HG02973 (cell line): Measurements from ENCODE around the gene DES.

Experiments used
- ATAC-seq: cut with Tn5 transposase; IDR thresholded peaks from one replicate; pipeline ENCODE4 v1.9.1; 2021; ENCODE audit warnings: moderate library complexity; ENCODE audit not compliant: unreplicated experiment

The DES gene

DNA sequence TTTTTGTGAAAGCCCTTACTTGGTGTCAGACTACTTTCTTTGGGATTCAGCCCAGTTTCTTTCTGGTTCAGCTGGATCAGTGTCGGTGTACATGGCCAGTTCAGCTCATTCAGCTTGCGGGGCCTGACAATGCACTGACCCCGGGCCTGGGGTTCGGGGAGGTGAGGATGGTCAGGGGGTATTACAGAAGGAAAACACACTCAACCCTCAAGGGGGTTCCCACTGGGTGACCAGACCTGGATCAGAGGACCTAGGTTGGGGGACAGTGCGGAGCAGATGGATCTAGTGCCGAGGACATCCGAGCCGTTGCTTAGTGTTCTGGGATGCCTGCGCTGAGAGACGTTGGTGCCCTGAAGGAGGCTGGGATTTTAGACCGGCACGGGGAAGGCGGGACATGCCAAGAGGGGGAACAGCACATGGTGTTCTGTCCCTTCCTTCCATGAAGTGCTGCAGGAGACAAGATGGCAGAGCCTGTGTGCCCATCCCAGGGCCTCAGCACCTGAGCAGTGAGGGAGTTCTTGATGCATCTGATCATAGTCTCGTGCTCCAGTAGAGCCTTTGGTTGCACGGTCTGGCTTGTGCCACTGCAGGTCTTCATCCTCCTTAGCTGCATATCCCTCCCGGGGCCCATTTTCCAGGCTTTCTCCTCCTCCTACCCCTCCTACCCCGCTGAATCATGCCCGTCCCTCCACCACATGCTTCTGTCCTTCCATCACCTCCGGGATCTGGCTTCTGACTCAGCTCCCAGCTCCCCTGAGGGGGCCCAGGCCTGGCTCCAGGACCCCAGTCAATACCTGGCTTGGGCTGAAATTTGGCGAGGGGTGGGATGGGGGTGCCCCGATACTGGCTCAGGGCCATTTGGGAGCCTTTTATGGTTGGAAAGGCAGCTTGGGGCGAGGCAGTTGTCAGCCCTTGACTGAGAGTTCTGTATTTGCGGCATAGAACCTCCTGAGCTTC is 34.5 kb downstream of the DES start:
- ATAC-seq = no peak

DNA sequence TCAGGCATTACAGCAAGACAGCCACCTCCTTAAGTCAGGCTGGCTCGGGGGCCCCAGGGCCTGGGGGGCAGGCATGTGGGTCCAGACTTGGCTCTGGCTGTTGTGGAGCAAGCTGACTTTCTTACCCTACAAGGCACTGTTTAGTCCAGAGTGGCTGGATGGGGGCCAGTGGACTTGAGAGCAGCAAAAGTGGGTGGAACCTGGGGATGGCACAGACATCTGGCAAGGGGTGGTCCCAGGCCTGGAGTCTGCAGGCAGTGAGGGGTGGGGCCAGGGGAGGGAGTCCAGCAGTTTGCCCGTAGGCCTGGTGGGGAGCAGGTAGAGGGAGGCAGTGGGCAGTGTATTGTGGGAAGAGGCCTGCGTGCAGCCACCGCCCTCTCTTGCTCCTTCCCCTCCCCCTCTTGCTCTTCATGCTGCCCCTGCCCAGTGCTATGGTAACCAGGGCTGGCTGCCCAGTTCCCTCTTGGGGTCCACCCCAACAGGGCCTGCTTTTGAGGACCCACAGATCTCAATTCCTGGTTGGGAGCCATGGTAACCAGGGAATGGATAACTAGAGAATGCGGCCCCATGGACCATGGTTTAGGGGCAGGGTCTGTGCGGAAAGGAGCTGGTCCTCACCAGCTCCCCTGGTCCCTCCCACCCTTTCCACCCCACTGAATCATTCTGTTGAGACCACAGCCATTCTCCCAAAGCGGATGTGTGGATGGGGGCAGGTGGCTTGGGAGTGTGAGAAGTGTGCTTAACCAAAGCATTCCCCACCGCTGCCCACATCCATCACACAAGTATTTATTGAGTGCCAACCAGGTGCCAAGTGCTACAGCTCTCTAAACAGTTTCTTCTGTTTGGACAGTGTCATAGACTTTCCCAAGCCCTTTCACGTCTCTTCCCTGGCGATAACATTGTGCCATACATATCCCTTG is 35.8 kb downstream of the DES start:
- no peak for ATAC-seq

DNA sequence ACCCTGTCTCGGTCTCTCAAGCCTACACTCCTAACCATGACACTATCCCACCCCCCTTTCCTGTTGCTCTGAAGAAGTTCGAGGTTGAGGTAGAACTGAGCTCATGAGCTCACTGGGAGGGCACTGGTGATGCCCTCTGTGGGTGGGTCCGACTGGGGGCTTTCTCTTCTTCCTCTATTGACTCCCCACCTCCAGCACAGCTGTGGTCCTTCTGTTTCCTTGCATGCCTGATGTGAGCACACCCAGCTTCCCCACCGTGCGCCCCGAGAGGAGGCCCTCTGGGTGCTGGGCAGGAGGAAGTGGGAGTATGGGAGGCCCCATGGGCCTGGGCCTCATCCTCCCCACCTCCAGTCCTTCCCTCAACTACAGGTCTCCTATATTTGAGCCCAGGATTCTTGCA is 37.4 kb downstream of the DES start:
- ATAC-seq = no peak

DNA sequence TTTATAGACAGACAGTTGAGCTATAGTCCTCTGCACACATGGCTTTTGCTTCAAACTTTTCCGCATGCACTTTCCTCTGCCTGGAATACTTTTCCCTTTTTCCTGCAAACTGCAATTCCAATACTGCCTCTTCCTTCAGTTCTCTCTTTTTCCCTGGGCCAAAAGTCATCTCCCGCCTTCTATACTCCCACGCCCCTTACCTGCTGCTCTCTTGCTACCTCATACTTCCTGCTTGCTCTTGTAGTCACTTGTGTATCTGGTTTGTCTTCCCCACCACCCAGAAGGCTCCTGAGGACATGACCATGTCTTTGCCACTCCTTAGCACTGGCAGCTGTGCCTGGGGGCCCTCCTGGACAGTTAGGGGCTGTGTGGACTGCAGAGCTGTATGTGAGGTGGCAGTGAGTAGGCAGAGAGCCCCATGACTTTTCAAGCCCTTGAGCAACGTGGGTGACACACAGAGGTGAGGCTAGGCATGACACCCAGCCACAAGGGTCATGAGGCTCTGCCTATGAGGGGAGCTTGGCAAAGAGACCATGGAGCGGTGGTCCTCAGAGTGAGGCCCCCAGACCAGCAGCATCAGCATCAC is 39.7 kb downstream of the DES start:
- ATAC-seq = no peak

DNA sequence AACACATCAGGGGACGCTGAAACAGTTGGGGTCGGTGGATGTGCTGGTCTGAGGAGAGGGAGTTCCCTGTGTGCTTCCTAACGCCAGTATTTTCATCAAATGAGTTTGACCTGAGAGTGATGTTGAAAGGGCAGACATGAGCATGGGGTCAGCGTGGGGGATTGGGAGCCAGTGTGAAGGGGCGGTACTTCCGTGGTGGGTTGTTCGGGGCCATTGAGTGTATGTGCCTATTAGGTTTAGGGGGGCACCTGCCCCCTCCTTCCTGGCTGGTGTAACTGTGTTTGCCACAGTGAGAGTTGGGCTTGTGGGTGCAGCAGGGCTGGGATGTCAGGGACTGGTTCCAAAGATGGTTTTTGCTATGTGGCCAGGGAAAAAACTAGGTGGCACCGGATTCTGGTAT is 40.8 kb downstream of the DES start:
- ATAC-seq = no peak

DNA sequence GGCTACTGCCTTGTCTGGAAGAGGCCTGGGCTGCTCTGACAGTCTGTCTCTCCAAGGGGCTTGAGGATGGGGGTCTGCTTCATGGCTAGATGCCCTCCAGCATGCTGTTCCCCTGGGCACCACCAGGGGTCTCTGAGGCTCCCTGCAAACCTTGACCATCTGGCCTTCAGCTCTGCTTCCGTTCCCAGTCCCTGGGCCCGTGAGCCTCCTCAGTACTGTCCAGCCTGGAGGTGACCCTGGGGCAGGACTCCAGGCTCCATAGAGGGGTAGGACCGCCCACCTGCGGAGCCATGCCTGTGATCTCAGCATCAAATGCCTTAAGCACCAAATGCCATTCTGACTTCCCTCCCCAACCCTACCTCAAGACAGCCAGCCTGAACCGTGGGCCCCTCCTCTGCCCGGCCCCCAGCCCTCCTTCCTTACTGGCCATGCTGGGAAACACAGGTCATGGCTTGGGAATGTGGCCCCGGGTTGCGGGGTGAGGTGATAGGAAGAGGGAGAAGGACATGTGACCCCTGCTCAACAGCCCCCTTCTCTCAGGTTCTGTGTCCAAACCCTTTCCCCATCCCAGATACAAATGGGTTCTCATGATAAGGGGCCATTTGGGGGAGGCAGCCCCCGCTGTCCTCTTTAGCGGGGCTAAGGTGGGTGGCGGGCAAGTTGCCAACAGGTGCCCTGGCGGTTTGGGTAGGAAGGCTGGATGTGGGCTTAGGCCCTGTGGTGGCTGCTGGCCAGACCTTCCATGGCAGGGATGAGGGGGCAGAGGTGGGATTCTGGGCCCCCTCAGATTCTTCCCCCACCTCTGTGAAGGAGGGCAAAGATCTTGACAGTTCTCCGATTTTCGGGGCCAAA is 41.5 kb downstream of the DES start:
- ATAC-seq = peak; percentile 69

DNA sequence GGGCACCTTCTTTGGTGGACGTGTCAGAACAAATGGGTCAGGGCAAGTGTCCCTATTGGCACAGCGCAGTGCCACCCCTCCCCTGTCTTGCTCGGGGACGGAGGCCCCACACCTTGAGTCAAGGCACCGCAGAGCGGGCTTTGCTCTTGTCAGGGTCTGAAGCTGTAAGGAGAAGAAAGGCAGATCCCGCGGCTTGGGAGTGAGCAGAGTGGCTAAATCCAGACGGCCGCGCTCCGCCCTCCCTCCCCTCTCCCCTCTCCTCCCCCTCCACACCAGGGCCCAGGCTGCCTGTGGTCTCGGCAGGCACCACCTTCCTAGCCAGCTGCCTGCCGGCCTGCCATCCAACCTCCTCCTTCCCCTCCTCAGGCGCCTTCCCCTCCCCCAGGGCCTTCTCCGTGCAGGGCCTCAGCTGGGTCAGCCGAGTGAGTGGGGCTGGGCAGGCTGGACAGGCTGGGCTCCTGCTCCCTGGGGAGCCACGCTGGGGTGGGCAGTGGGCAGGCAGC is 42.3 kb downstream of the DES start:
- ATAC-seq = no peak

DNA sequence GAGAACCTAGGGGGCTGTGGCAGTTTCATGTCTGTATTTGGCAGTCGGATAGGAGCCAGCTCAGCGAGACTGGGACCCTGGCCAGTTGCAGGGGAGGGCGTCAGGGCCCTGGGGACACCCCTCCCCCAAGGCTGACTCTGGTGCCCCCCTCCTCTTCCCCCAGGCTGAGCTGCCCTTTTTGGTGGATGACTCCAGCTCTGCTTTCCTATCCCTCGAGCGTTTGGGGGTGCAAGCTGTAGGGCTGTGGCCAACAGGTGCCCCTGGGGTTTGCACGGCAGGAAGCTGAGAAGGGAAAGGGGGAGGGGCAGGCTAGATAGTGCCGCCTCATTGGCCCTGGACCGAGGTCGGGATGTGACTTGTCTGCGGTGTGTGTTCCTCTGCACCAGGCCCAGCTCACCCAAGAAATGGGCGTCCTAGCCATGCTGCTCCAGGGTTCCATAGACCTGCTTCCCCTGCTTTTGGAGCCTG is 42.9 kb downstream of the DES start:
- no peak for ATAC-seq

DNA sequence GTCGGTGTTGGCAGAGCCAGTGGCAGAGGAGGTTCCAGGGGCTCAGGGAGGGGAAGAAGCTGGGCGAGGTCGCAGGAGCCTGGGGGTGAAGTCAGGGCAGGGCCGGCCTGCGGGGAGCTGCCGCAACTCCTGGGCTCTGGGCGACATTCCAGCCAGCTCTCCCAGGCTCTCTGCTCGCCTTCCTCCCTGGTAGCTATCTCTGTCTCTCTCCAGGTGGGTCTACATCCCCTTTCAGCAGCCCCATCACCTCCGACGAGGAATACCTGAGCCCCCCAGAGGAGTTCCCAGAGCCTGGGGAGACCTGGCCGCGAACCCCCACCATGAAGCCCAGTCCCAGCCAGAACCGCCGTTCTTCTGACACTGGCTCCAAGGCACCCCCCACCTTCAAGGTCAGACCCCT is 43.5 kb downstream of the DES start:
- no peak for ATAC-seq

DNA sequence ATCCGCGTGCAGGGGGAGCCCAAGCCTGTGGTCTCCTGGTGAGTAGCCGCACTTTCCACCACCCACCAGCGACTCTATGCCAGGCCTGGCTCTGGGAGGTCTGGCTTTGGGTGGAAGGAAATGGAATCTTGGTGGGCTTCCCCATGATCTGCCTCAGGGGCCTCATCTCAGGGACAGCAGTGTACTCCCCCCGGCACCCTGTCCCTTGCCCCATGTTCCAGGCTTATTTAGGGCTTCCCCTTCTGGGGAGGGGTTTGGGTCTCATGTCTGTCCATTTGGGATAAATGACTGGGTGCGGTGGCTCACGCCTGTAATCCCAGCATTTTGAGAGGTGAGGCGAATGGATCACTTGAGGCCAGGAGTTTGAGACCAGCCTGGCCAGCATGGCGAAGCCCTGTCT is 44.2 kb downstream of the DES start:
- no peak for ATAC-seq

DNA sequence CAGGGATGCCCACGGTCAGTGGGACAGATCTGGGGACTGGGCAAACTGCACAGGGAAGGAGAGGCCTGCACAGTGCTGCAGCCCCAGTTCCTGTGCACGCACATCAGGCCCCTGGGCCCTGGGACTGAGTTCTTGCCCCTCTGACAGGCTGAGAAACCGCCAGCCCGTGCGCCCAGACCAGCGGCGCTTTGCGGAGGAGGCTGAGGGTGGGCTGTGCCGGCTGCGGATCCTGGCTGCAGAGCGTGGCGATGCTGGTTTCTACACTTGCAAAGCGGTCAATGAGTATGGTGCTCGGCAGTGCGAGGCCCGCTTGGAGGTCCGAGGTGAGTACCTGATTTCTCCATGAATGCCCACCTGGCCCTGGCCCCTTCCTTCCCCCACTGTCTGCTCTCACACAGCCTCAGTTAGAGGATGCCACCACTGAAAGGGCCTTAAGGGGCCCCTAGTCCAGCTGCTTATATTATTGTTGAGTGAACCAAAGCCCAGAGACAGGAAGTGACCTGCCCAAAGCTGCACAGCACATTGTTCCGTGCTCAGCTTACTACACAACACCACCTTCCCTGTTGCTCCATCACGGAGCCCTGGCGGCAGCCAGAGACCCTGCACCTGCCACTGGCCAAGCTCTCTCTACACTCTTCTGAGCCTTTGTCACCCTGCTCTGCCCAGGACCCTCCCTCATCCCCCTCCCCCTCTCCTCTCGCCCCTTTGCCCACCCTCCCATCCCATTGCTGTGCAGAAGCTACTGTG is 46.3 kb downstream of the DES start:
- ATAC-seq = no peak

DNA sequence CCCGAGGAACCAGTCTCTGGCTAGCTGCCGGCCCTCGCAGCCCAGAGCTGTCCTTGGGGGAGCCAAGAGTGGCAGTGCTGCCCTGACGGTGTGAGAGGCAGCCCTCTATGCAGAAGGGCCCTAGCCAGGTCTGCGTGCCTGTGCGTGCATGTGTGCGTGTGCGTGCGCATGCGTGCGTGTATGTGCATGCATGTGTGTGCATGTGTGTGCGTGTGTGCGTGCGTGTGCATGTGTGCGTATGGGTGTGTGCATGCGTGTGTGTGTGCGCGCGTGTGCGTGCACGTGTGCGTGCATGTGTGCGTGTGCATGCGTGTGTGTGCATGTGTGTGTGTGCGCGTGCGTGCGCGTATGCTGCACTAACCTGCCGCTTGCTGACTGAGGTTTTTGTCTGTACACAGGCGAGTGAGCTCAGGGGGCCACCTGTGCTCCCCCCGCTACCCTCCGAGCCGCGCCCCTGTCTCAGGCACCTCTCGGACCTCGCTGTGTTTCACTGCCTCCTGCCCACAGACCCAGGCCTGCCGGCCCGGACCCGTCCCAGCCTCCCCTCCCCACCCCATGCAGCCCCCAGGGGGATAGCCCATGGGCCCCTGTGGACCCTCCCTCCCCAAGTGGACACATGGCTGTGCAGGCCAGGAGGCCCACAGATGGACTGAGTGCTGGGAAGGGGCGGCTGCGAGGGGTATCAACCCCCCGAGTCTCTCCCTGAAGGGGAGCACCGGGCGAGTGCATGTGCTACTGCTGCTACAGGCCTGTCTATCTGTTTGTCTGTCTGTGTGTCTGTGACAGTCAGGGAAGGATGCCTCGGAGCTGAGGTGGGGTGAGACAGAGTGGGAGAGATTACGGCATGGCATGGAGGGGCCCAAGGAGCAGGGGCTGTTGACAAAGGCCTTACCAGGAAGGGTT is 47.7 kb downstream of the DES start:
- ATAC-seq = no peak

DNA sequence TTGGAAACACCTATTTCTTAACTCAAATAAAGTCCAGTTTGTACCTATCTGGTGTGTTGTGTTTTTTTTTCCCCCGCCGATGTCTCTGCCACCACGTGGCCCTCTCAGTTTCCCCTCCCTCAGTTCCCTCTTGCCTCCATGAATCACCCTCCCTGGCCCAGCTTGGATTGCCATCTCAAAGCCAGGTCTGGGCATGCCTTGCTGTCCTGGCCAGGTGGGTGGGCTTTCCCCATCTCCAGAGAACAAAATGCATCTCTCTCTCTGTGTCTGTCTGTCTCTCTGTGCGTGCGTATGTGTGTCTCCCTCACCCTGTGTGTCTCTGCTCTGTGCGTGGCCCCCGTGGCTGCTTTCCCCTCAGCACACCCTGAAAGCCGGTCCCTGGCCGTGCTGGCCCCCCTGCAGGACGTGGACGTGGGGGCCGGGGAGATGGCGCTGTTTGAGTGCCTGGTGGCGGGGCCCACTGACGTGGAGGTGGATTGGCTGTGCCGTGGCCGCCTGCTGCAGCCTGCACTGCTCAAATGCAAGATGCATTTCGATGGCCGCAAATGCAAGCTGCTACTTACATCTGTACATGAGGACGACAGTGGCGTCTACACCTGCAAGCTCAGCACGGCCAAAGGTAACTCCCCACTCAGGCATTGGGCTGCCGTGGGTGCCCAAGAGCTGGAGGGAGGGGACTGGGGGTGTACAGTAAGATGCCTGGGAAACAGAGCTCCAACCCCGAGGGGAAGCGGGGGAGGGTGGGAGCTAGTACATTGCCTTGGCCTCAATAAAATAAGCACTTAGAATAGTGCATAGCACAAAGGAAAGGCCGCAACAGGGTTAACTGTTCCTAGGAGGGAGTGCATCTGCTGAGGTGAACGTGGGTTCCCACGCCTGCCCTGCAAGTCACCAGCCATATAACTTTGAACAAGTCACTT is 48.9 kb downstream of the DES start:
- ATAC-seq = no peak

DNA sequence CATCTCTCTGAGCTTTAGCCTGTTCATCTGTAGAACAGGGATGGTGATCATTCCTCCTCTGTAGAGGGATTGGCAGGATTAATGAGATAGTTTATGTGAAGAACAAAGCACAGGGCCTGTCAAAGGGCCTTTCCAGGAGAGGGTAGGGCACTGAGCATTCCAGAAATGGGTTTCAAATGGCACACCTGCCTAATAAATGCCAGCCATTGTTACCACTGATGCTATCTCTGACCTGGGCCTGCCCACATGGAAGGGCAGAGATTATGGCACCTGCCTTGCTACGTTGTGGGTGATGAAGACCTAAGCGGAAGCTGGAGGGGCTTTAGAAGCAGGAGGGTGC is 49.5 kb downstream of the DES start:
- ATAC-seq = no peak

DNA sequence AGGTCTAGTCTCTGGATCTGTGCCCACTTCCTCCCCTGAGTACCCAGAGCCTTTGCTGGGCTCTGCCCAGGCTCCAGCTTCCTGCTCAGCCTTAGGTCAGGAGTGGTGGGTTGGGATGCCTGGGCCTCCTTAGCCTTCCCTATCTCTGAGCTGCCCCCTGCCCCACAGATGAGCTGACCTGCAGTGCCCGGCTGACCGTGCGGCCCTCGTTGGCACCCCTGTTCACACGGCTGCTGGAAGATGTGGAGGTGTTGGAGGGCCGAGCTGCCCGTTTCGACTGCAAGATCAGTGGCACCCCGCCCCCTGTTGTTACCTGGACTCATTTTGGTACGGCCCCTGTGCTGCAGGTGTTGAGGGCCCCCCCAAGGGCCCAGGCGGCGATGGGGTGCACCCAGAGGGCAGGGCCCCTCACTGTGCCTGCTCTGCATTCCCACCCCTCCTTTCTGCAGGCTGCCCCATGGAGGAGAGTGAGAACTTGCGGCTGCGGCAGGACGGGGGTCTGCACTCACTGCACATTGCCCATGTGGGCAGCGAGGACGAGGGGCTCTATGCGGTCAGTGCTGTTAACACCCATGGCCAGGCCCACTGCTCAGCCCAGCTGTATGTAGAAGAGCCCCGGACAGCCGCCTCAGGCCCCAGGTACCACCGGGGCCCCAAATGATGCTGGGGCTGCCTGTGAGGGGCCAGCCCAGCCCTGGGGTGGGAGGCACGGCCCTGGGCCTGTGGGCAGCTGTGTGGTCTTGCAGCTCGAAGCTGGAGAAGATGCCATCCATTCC is 50.4 kb downstream of the DES start:
- ATAC-seq = no peak

DNA sequence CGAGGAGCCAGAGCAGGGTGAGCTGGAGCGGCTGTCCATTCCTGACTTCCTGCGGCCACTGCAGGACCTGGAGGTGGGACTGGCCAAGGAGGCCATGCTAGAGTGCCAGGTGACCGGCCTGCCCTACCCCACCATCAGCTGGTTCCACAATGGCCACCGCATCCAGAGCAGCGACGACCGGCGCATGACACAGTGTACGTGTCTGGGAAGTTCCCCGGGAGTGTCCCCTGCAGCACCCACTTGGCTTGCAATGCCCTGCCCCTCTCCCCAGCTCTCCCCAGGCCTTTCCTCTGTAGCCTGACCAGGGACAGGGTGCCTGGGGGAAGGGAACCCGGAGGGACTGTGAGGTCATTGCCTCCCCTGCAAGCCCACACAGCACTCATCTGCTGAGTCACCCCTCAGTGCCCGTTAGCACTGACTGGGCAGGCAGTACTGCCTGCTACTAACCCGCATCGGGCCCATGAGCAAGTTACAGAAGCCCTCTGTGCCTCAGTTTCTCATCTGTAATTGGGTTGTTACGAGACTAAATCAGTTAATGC is 51.1 kb downstream of the DES start:
- no peak for ATAC-seq

DNA sequence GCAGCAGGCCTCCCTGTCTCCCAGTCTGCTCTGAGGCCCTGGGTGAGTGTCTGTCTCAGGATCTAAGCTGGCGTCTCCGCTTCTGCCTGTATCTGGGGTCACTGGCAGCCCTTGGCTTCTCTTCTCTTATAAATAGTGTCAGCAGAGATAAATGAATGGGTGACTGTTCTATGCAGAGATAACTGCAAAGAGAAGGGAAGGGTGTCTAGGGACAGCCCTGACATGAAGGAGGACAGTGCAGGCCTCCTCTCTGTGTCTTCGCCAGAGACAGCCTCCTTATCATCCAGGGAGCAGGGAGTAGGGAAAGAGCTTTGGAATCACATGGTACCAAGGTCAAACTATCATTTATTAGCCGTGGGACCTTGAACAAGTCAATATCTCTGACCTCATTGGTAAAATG is 52.3 kb downstream of the DES start:
- ATAC-seq = no peak
